Activated CD8-positive, alpha-beta T cell treated with anti-CD3 and anti-CD28 coated beads for 36 hours (primary cell): Measurements from ENCODE around the gene NMRAL1. TPM values are rescaled to one million over a fixed set of nuclear protein-coding genes. Genes with fewer than 3 reads are reported as not detected.
A peak's percentile ranks its signal among the peaks of the same experiment; 100 is the strongest.

Experiments used
- ATAC-seq: fragments of 200-7000 bp; cut with Tn5 transposase; one replicate; pipeline ENCODE4 v1.10.0; 2021; ENCODE audit warnings: mild to moderate bottlenecking, moderate library complexity
- CTCF ChIA-PET: fragments of 350-600 bp; sonication (Branson Sonifier 250); formaldehyde crosslinking; loops from one replicate; lab custom pipeline; 2021; ENCODE audit warnings: antibody characterized with exemption; lab: Charles Lee
- POLR2A ChIA-PET: fragments of 350-600 bp; sonication (Branson Sonifier 250); formaldehyde crosslinking; loops from one replicate; lab custom pipeline; 2021; ENCODE audit warnings: antibody characterized with exemption; lab: Charles Lee
- DNase-seq: peaks from one replicate; pipeline ENCODE4 v3.0.0-alpha.2; 2020
- H3K27ac Mint-ChIP-seq: one replicate; pipeline ENCODE4 v1.8.0; 2021; ENCODE audit warnings: mild to moderate bottlenecking, mixed read lengths
- H3K27me3 Mint-ChIP-seq: one replicate; pipeline ENCODE4 v1.8.0; 2021; ENCODE audit warnings: mixed read lengths
- H3K36me3 Mint-ChIP-seq: one replicate; pipeline ENCODE4 v1.8.0; 2021; ENCODE audit warnings: low read depth, mixed read lengths
- H3K4me1 Mint-ChIP-seq: one replicate; pipeline ENCODE4 v1.8.0; 2021; ENCODE audit warnings: low read depth, mixed read lengths
- H3K4me3 Mint-ChIP-seq: one replicate; pipeline ENCODE4 v1.8.0; 2021; ENCODE audit warnings: mild to moderate bottlenecking, moderate library complexity, mixed read lengths
- H3K9me3 Mint-ChIP-seq: one replicate; pipeline ENCODE4 v1.8.0; 2021; ENCODE audit warnings: mixed read lengths
- intact Hi-C: fragments of 100-400 bp; cut with micrococcal nuclease; formaldehyde crosslinking; loops from one replicate; pipeline ENCODE4 v1.10.0; 2022
- total RNA-seq, 2 experiments: library from RNA; stranded (reverse); gene quantifications; one replicate each; pipeline ENCODE4 v1.2.3, GENCODE V29; 2021
- TF ChIP-seq, protein P1 (sequence below): fragments of 200-600 bp; IDR thresholded peaks from one replicate; pipeline ENCODE4 v1.8.0; 2022; ENCODE audit warnings: antibody characterized with exemption, mild to moderate bottlenecking

The NMRAL1 gene
- total RNA-seq, 2 experiments from 2014 or later: 45.3 to 53.6 TPM

- Mint-ChIP-seq H3K4me1 (peaks cover 55% of the 10 kb centered on the region), H3K27ac (peak overlapping the region; percentile 86), H3K27me3 (no peaks in the 10 kb centered on the region), H3K9me3 (no peaks in the 10 kb centered on the region), H3K36me3 (peaks cover 33% of the 10 kb centered on the region), H3K4me3 (no peak overlapping the region)
- TF ChIP-seq, protein P1, sequence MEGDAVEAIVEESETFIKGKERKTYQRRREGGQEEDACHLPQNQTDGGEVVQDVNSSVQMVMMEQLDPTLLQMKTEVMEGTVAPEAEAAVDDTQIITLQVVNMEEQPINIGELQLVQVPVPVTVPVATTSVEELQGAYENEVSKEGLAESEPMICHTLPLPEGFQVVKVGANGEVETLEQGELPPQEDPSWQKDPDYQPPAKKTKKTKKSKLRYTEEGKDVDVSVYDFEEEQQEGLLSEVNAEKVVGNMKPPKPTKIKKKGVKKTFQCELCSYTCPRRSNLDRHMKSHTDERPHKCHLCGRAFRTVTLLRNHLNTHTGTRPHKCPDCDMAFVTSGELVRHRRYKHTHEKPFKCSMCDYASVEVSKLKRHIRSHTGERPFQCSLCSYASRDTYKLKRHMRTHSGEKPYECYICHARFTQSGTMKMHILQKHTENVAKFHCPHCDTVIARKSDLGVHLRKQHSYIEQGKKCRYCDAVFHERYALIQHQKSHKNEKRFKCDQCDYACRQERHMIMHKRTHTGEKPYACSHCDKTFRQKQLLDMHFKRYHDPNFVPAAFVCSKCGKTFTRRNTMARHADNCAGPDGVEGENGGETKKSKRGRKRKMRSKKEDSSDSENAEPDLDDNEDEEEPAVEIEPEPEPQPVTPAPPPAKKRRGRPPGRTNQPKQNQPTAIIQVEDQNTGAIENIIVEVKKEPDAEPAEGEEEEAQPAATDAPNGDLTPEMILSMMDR: no peak
- ATAC-seq: peak; percentile 43
- DNase-seq: no peak
- CTCF ChIA-PET: interaction anchor here (1.7 to 4.1 kb wide), 3 partner anchors 11 to 162 kb away, joined by 5 to 27 read pairs (median 14); partner anchors contain the start of gene HMOX2
- intact Hi-C loops: no loop called here
- POLR2A ChIA-PET: interaction anchor here (1.9 to 2.7 kb wide), 2 partner anchors 11 to 12 kb away, joined by 7 to 17 read pairs; partner anchors contain the start of gene HMOX2
Measured at GRCh38 chr16:4487955-4488498, 13.6 kb upstream of the NMRAL1 start.

- Mint-ChIP-seq H3K4me1 (peaks cover 62% of the 10 kb centered on the region), H3K27me3 (no peaks in the 10 kb centered on the region), H3K27ac (peak overlapping the region; percentile 80), H3K4me3 (no peak overlapping the region), H3K9me3 (no peaks in the 10 kb centered on the region), H3K36me3 (peaks cover 37% of the 10 kb centered on the region)
- ChIA-PET CTCF (interaction anchor here (0.6 to 4.1 kb wide), 7 partner anchors 9 to 99 kb away, joined by 3 to 27 read pairs (median 4); partner anchors contain the start of gene HMOX2), POLR2A (interaction anchor here (0.6 to 2.7 kb wide), 6 partner anchors 9 to 262 kb away, joined by 3 to 17 read pairs (median 4); partner anchors contain the start of genes HMOX2 and NMRAL1)
- intact Hi-C loops: no loop called here
- ATAC-seq (no peak), DNase-seq (no peak)
- TF ChIP-seq, protein P1: no peak
Measured at GRCh38 chr16:4486126-4486893, 11.9 kb upstream of the NMRAL1 start.

- CTCF ChIA-PET: no interaction called here
- peaks cover 31% of the 10 kb centered on the region for H3K36me3 Mint-ChIP-seq
- peak overlapping the region; percentile 71 for H3K27ac Mint-ChIP-seq
- DNase-seq (no peak), ATAC-seq (no peak)
- peaks cover 43% of the 10 kb centered on the region for H3K4me1 Mint-ChIP-seq
- no peak overlapping the region for H3K4me3 Mint-ChIP-seq
- no peaks in the 10 kb centered on the region for H3K9me3 Mint-ChIP-seq
- H3K27me3 Mint-ChIP-seq: no peaks in the 10 kb centered on the region
- TF ChIP-seq, protein P1: no peak
- intact Hi-C loops: no loop called here
- POLR2A ChIA-PET: no interaction called here
Measured at GRCh38 chr16:4481963-4482362, 7.5 kb upstream of the NMRAL1 start.

- peaks cover 39% of the 10 kb centered on the region for H3K4me1 Mint-ChIP-seq
- intact Hi-C loops: no loop called here
- TF ChIP-seq, protein P1: no peak
Measured at GRCh38 chr16:4481526-4481925, 7.1 kb upstream of the NMRAL1 start.

More at GRCh38 chr16:4481526-4481925, 7.1 kb upstream of the NMRAL1 start:
- POLR2A ChIA-PET: no interaction called here
- H3K9me3 Mint-ChIP-seq: no peaks in the 10 kb centered on the region
- DNase-seq (no peak), ATAC-seq (no peak)
- H3K36me3 Mint-ChIP-seq: peaks cover 29% of the 10 kb centered on the region
- H3K27me3 Mint-ChIP-seq: no peaks in the 10 kb centered on the region
- CTCF ChIA-PET: no interaction called here
- peak overlapping the region; percentile 71 for H3K27ac Mint-ChIP-seq
- no peak overlapping the region for H3K4me3 Mint-ChIP-seq
